Measurements from ENCODE around the gene SMAD6. TPM values are rescaled to one million over a fixed set of nuclear protein-coding genes. Genes with fewer than 3 reads are reported as not detected.

SMAD6 gene
- total and polyA plus RNA-seq, 2 of the 4 experiments (the other 2 are of a cell fraction) = 4.8 to 8.5 TPM

GRCh38 chr15:66773129-66773873 lies 71.3 kb downstream of the SMAD6 start:
- H4K91ac ChIP-seq (ENCODE audit: insufficient read depth, low read depth, low read length) = peak overlapping the region; percentile 82
- H3K9ac ChIP-seq (ENCODE audit: low read depth, low read length) = peak overlapping the region; percentile 38
- ChIA-PET CTCF (interaction anchor here (0.5 to 2.5 kb wide), 10 partner anchors 9 to 79 kb away, joined by 3 to 11 read pairs (median 4); no protein-coding TSS in a partner anchor), POLR2A (ENCODE audit: unreplicated experiment) (no interaction called here)
- H3K56ac ChIP-seq (ENCODE audit: extremely low read depth, insufficient read depth, low read length) = peak overlapping the region; percentile 52; the same call in 1 of the 2 replicates
- no peak for TF ChIP-seq CTCF (conservative IDR thresholded peaks at IDR 0.05; ENCODE audit: low read depth, low read length)
- peak overlapping the region; percentile 14; the same call in 1 of the 2 replicates for H3K4me2 ChIP-seq (ENCODE audit: low read depth, low read length)
- in situ Hi-C loops (cut with MboI; ENCODE audit: low sequenced_read_pairs) = loop anchor here (5.0 kb wide), 1 partner anchor 66 kb away; no protein-coding TSS in a partner anchor
- H2AFZ ChIP-seq (replicated peaks; ENCODE audit: low read length, poor library complexity) = peak overlapping the region; percentile 88
- H2BK20ac ChIP-seq (ENCODE audit: low read depth, low read length) = peak overlapping the region; percentile 63
- H3K36me3 ChIP-seq (ENCODE audit: control insufficient read depth, insufficient read depth, low read length) = no peaks in the 10 kb centered on the region
- peak overlapping the region; percentile 21; the same call in 2 of the 3 replicates for H2BK15ac ChIP-seq (ENCODE audit: low read depth, low read length)
- H3K27me3 ChIP-seq (ENCODE audit: control insufficient read depth, insufficient read depth, low read length) = no peaks in the 10 kb centered on the region
- no peak for DNase-seq
- H2AK9ac ChIP-seq (replicated peaks; ENCODE audit: low read depth, low read length, poor library complexity) = peak overlapping the region; percentile 87
- no CpG with 5 or more reads among the region's 12 CpGs for WGBS, 2 experiments (ENCODE audit: extremely low coverage in 2 of 2, insufficient read length in 1 of 2)
- H2AK5ac ChIP-seq (ENCODE audit: low read depth, low read length) = peak overlapping the region; percentile 88; the same call in 1 of the 2 replicates
- peak overlapping the region; percentile 6 to 91; a peak in 3 of 4 replicates for H4K8ac ChIP-seq (ENCODE audit: low read depth in 2 of 2, low read length in 2 of 2)
- intact Hi-C loops (cut with micrococcal nuclease) = loop anchor here (5.0 kb wide), 3 partner anchors 79 to 171 kb away; no protein-coding TSS in a partner anchor
- H3K9me3 ChIP-seq (ENCODE audit: control insufficient read depth, insufficient read depth, low read length) = no peaks in the 10 kb centered on the region
- peak overlapping the region; percentile 32 for H2BK5ac ChIP-seq (ENCODE audit: low read depth, low read length, poor library complexity, severe bottlenecking)
- peak overlapping the region; percentile 26; the same call in 1 of the 2 replicates for H3K23ac ChIP-seq (ENCODE audit: low read depth, low read length)
- peaks cover 9 to 85% of the 10 kb centered on the region in 2 experiments; a peak in 3 of 4 replicates for H3K79me1 ChIP-seq (ENCODE audit: low read depth in 1 of 2, low read length in 2 of 2)
- peak overlapping the region; percentile 76; the same call in 1 of the 2 replicates for H3K14ac ChIP-seq (replicated peaks; ENCODE audit: low read depth, low read length)
- ATAC-seq (ENCODE audit: low read depth) = peak; percentile 48
- no TSS peak for BruUV-seq (replicated peaks)
- H2BK120ac ChIP-seq (ENCODE audit: low read depth, low read length) = peak overlapping the region; percentile 81
- H3K18ac ChIP-seq (ENCODE audit: low read depth, low read length) = peak overlapping the region; percentile 14
- H3K4me1 ChIP-seq (ENCODE audit: control insufficient read depth, insufficient read depth, low read length) = peaks cover 42% of the 10 kb centered on the region
- H3K4me3 ChIP-seq (ENCODE audit: insufficient read depth, low read depth, low read length) = no peak overlapping the region
- peak overlapping the region; percentile 82 for H3K4ac ChIP-seq (ENCODE audit: low read depth, low read length)
- peak overlapping the region; percentile 77 for H4K5ac ChIP-seq (ENCODE audit: low read depth, low read length)
- H4K20me1 ChIP-seq (ENCODE audit: insufficient read depth, low read length) = no peaks in the 10 kb centered on the region; the same call in 1 of the 2 replicates
- peak overlapping the region; percentile 61 for H3K27ac ChIP-seq (ENCODE audit: insufficient read depth, low read length)
- peaks cover 17% of the 10 kb centered on the region for H3K9me1 ChIP-seq (ENCODE audit: insufficient read depth, low read length)
- dilution Hi-C loops (cut with HindIII; ENCODE audit: low sequenced_read_pairs, unreplicated experiment) = no loop called here

Data from IMR-90 (cell line).